Activated naive CD8-positive, alpha-beta T cell (primary cell): ENCODE results near the gene IRF2BPL.
A peak's percentile ranks its signal among the peaks of the same experiment; 100 is the strongest.

ENCODE experiments used
- H3K27ac Mint-ChIP-seq: one replicate; pipeline ENCODE4 v1.8.0; 2021; ENCODE audit warnings: mixed read lengths
- H3K27me3 Mint-ChIP-seq: one replicate; pipeline ENCODE4 v1.8.0; 2021; ENCODE audit warnings: mixed read lengths
- H3K36me3 Mint-ChIP-seq: one replicate; pipeline ENCODE4 v1.8.0; 2021; ENCODE audit warnings: mixed read lengths
- H3K4me1 Mint-ChIP-seq: one replicate; pipeline ENCODE4 v1.8.0; 2021; ENCODE audit warnings: low read depth, mixed read lengths
- H3K4me3 Mint-ChIP-seq: one replicate; pipeline ENCODE4 v1.8.0; 2021; ENCODE audit warnings: mild to moderate bottlenecking, mixed read lengths
- H3K9me3 Mint-ChIP-seq: one replicate; pipeline ENCODE4 v1.8.0; 2021; ENCODE audit warnings: low read depth, mixed read lengths

Gene IRF2BPL

DNA sequence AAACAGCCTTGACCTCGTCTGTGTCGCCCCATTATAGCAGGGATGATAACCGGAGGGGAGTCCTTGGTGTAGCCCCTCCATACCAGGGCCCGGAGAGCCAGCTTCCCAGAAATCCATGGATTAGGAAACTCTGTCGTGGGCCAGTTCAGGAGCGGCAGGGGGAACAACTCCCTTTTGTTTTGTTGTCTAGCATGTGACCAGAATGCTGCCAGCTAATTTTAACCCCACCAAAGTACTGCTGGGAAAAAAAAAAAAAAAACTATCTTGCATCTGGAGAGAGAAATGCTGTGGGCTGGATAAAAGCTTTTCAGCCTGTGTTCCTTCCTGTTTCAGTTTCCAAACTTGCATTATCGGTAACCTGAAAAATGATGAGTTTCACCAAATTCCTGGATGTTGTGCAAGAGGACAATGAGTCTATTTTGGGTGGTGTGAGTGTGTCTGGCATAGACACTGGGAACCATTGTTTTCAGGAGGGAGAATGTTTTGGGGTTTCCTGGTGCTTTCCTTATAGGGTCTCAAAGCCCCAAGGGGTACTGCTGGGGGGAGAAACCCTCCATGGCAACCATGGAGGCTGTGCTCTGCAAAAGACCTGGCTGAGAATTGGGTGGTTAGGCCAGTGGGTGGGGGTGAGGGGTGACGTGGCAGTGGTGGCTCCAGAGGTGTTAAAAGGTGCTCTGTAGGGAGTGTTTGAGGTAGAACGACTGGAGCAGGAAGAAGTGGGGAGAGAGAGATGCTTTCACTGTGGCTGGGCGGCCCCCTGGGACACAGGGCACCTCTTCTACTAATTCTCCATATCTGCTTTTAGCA is 14.9 kb upstream of the IRF2BPL start:
- no peaks in the 10 kb centered on the region for H3K36me3 Mint-ChIP-seq
- peak overlapping the region; percentile 55 for H3K4me3 Mint-ChIP-seq
- H3K9me3 Mint-ChIP-seq, result no peaks in the 10 kb centered on the region
- peaks cover 74% of the 10 kb centered on the region for H3K4me1 Mint-ChIP-seq
- H3K27ac Mint-ChIP-seq, result peak overlapping the region; percentile 75
- no peaks in the 10 kb centered on the region for H3K27me3 Mint-ChIP-seq

DNA sequence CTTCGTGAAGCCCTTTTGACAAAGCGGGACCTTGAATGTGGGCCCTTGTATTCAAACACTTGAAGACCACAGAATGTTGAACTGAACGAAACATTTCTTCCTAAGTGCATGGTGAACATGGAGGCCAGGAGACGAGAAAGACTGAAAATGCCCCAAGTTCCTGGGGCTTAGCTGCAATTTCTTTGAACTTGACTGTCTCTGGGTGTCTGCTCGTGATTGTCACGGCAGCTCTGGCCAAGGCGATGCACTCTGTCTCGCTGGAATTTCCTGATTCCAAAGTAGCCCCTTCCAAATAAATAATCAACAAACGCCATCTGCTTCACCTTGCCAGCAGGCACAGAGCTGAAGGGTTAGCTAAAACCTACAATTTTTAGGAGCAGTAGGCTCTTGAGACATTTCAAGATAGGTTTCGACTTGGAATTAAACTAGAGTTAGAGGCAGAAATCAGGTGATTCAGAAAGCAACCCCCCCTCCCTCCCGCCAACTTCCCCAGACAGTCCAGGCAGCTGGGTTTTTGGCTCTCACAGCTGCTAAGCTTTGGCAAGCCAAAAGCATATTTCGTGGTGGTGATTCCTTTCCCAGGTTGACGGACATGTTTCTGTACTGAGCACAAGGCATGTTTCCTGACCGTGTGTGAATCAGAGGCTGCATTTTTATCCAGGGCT is 13.5 kb upstream of the IRF2BPL start:
- Mint-ChIP-seq H3K4me3 (peak overlapping the region; percentile 87), H3K36me3 (no peaks in the 10 kb centered on the region), H3K4me1 (peaks cover 86% of the 10 kb centered on the region), H3K27ac (peak overlapping the region; percentile 94), H3K27me3 (no peaks in the 10 kb centered on the region), H3K9me3 (no peaks in the 10 kb centered on the region)

DNA sequence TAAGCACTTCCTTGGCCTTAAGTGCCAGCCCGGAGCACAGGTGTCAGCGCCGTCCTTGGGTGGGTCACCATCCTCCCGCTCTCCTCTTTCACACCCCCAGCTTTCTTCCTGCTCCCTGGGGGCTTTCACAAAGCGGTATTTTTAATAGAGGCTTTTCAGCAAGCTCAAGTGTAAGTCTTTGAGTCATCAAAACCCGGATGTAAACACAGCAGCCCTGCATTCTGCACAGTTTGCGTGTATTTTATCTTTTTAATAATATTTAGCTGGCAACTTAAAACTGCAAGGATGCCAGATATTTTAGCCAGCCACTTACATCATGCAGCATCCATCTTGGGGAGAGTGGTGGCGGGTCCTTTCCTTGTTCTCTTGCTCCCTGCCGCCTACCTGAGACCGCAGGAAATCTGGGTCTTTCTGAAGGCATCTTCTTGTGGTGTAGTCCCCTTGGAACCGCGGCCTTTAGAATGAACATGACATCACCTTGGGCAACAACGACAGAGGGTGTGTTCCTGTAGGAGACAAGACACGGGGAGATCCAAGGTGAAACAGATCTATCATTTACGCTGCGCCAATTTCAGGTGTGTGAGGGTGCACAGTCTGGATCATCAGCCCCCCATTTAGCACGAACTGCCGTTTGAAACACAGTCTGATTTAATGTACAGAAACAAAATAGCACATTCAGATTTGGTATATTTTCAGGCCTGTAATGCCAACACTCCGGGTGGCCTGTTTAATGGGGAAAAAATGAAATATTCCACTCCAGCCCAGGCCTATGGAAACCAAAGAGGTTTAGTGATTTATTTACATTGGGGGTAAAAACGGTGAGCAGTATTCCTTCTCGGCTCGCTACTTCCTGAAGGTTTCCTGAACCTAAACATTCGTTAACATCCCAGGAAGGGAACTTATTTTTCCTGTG is 12.5 kb upstream of the IRF2BPL start:
- peak overlapping the region; percentile 87 for H3K4me3 Mint-ChIP-seq
- H3K36me3 Mint-ChIP-seq, result no peaks in the 10 kb centered on the region
- H3K4me1 Mint-ChIP-seq, result peaks cover 88% of the 10 kb centered on the region
- no peaks in the 10 kb centered on the region for H3K9me3 Mint-ChIP-seq
- H3K27me3 Mint-ChIP-seq, result no peaks in the 10 kb centered on the region
- peak overlapping the region; percentile 94 for H3K27ac Mint-ChIP-seq

DNA sequence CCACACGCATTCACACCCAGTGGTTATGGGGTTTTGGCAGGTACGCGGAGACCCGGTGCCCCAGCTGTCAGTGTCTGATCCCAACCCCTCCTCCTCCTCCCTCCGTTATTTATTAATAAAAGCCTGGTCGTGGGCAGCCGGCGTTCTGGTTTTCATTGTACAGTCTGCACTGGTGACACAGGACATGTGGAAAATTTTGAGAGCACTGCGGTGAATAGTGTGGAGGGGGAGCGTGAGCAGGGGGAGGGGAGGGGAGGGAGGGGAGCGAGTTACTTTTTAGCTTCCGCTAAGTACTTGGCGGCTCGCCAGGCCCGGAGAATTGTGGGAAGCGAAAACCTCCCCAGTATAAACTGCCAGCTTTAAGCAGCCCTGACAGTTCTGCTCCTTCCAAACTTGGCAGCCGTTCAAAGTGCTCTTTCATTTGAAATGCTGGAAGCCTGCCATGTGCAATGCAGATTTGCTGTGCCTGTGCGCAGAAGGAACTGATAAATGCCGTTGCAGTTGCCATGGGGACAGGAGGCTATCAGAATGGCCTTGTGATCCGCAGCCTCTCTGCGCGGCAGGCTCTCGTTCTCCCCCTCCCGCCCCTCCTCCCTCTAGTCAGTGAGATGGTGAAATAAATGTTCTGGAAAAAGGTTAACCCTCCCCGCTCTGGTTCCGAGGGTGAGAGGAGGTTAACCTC is 11.7 kb upstream of the IRF2BPL start:
- H3K4me3 Mint-ChIP-seq, result peak overlapping the region; percentile 87
- H3K9me3 Mint-ChIP-seq, result no peaks in the 10 kb centered on the region
- H3K27me3 Mint-ChIP-seq, result no peaks in the 10 kb centered on the region

DNA sequence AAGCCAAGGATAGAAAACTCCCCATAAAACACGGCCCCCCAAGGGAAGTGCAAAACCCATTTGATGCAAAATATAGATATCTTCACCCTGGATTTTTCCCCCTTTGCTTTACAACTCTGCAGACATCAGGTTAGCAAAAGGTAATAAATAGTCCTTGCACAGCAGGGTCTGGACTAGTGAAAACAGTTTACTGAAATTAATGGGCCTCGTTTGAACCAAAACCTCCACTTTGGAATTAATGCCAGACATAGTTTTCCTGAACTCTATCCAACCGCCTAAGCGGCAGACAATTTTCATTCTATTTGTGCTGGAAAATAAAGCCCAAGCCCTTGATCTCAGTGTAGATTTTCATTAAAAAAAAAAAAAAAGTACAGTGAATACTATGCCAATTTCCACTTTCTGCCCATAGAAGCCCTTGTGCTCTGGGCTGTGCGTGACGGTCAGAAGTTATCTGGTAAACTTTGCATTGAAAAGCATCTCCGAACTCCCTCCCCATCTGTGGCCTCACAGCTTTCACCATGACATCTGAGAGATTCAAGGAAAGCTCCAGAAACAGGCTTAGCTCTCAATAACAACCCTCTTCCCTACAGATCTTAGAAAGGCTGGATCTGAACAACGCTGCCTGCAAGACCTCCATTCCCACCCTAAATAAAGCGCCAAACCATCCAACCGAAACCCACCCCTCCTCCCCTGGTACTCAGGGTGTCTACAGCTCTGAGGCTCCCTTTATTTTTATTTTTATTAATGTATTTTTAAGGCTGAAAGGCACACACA is 11.0 kb upstream of the IRF2BPL start:
- H3K9me3 Mint-ChIP-seq, result no peaks in the 10 kb centered on the region
- peaks cover 86% of the 10 kb centered on the region for H3K4me1 Mint-ChIP-seq
- H3K27ac Mint-ChIP-seq, result peak overlapping the region; percentile 94
- peak overlapping the region; percentile 87 for H3K4me3 Mint-ChIP-seq
- H3K27me3 Mint-ChIP-seq, result no peaks in the 10 kb centered on the region
- no peaks in the 10 kb centered on the region for H3K36me3 Mint-ChIP-seq

More for the DNA sequence above, 11.7 kb upstream of the IRF2BPL start:
- Mint-ChIP-seq H3K27ac (peak overlapping the region; percentile 94), H3K4me1 (peaks cover 87% of the 10 kb centered on the region), H3K36me3 (no peaks in the 10 kb centered on the region)

DNA sequence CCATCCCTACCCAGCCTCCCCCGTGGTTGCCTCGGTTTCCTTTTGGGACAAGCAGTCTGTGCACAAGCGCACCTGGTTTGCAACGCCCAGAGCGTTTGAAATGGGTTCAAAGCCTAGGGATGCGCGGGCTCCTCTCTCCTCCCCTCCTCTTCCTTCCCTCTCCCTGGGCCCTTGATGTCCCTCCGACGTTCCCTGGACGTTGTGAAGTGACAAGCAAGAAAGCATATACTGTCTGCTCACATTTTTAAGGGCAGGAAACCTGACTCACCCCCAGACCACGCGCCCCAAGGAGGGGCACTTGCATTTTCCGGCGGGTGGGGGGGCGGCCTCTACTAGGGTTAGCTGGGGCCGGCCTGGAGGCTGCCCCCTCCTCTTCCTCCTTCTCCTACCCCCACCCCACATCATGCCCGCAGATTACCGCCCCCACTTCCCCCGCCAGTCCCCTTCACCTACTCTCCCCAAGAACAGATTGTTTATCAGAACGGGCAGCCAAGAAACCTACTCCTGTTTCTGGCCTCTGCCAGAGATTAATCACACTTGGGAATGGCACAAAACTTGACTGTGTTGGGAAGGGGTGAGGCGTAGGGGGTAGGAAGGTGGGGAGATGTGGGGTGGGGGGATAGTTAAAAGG is 9.5 kb upstream of the IRF2BPL start:
- Mint-ChIP-seq H3K4me3 (peak overlapping the region; percentile 87), H3K9me3 (no peaks in the 10 kb centered on the region), H3K36me3 (no peaks in the 10 kb centered on the region), H3K4me1 (peaks cover 83% of the 10 kb centered on the region), H3K27me3 (no peaks in the 10 kb centered on the region), H3K27ac (peak overlapping the region; percentile 94)

DNA sequence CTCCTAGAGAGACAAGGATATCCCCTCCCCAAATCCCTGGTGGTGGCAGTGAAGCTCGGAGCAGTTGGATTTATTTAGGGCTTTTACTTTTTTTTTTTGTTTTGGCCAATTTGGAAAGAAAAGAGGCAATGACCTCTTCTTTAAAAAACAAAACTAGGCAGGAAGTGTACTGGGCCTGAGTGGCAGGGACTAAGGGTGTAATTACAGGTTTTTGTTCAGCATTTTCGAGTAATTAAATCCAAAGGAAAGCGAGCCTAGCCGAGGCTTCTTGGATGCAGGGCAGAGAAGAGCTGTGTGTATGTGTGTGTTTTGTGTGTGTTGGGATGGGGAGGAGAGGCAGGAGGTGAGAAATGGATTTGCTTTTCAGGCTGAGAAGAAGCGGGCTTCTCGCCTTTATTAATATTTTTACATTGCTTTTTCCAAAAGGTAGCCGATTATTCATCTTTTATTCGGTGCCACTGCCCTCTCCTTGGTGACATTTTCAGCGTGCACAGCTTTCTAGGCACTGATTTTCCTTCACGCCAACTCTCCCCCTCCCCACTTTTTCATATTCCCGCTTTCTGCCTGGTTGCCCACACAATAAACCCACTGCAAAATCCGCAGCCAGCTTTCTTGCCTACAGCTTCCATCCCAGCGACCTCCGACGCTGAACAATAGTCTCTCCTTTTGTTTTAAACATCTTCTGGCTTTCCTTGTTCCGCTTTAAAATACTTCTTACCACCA is 8.9 kb upstream of the IRF2BPL start:
- no peaks in the 10 kb centered on the region for H3K9me3 Mint-ChIP-seq
- H3K27ac Mint-ChIP-seq, result peak overlapping the region; percentile 94
- peaks cover 85% of the 10 kb centered on the region for H3K4me1 Mint-ChIP-seq
- H3K36me3 Mint-ChIP-seq, result no peaks in the 10 kb centered on the region
- H3K4me3 Mint-ChIP-seq, result peak overlapping the region; percentile 87
- H3K27me3 Mint-ChIP-seq, result no peaks in the 10 kb centered on the region

DNA sequence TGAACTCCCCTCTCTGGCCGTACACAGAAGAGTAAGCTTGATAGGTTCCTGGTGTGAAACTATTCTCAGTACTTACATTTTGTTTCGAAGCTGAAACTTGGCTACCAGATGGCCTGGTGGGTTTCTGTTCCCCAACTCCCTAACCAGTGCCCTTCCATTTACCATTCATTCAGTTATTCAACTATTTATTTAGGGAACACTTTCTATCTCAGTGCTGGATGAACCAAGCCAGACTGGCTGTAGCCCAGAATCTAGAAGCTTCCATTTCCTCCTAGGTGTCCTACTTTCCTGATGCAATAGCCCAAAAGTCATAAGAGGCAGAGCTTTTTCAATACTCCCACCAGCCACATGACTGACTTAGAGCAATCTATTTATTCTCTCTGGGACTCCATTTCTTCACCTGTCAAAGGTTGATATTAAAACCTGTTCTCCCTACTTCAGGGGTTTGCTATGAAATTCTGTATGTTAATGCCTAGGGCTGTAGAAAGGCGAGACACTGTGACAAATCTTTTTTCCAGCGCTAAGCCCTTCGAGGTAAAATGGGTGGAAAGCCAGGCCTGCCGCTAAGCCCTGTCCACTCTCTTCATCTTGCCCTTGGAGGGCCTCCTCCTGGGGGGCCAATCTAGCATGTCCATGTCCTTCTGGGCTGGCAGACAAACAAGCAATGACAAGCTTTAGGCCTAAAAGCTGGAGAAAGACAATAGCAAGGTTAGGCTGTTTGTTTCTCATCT is 8.1 kb upstream of the IRF2BPL start:
- H3K9me3 Mint-ChIP-seq, result no peaks in the 10 kb centered on the region

DNA sequence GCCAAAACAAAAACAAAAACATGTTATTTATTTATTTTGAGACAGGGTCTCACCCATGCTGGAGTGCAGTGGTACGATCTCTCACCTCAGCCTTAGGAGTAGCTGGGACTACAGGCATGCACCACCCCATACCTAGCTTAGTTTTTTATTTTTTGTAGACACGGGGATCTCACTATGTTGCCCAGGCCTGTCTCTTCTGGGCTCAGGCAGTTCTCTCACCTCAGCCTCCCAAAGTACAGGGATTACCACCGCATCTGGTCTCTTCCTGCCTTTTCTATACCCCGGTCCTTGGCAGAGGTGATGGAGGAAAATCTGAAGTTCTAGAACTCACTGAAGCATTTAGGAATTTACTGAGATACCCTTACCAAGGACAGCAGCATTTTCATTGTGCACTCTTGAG is 6.8 kb upstream of the IRF2BPL start:
- H3K36me3 Mint-ChIP-seq, result peaks cover 2% of the 10 kb centered on the region
- H3K4me3 Mint-ChIP-seq, result no peak overlapping the region
- no peaks in the 10 kb centered on the region for H3K9me3 Mint-ChIP-seq
- peak overlapping the region; percentile 64 for H3K27ac Mint-ChIP-seq
- no peaks in the 10 kb centered on the region for H3K27me3 Mint-ChIP-seq
- H3K4me1 Mint-ChIP-seq, result peaks cover 82% of the 10 kb centered on the region

More for the DNA sequence above, 8.1 kb upstream of the IRF2BPL start:
- peaks cover 85% of the 10 kb centered on the region for H3K4me1 Mint-ChIP-seq
- H3K36me3 Mint-ChIP-seq, result peaks cover 2% of the 10 kb centered on the region
- H3K27ac Mint-ChIP-seq, result peak overlapping the region; percentile 94
- peak overlapping the region; percentile 87 for H3K4me3 Mint-ChIP-seq
- no peaks in the 10 kb centered on the region for H3K27me3 Mint-ChIP-seq

DNA sequence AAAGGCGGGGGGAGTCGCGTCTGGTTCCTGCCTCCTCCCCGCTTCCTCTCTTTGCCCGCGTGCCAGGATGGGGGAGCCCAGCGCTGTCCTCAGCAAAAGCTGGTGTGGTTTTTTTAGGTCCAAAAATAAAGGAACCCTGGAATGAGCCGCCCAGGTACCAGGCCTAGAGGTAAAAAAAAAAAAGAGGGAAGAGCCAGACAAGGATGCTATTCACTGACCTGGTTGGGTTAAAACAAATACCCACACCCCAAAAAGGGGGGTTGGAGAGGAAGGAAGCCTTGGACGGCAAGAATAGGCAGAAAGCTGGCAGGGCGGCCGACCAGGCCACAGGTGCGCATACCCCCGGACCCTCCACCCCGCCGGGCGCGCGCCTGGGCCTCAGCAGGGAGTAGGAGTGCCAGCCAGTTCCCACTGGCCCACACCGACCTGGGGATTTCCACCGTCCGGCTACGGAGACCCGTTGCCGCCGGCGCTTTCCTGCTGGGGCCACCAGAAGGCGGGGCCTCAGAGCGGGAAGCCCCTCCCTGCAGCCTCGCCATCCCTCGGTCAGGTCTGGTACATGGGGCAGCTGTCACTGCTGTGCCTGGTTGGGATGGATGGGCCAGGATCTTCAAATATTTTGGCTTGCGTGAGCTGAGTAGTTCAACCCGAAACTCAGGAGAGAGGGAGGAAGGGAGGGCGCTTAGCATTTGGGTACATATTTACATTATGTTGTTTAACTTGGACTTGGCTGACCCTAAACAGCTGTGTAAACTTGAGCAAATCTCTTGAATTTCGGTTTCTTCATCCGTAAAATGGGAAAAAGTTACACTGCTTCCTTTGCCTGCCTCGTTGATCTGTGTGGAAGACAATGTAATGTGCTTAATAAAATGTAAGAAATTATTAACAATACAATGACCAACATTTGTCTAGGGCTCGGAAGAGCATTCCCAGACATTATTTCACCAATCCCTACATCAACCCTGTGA is 5.4 kb upstream of the IRF2BPL start:
- H3K36me3 Mint-ChIP-seq, result peaks cover 4% of the 10 kb centered on the region
- H3K27me3 Mint-ChIP-seq, result no peaks in the 10 kb centered on the region
- H3K4me3 Mint-ChIP-seq, result peak overlapping the region; percentile 91
- no peaks in the 10 kb centered on the region for H3K9me3 Mint-ChIP-seq
- H3K4me1 Mint-ChIP-seq, result peaks cover 84% of the 10 kb centered on the region
- peak overlapping the region; percentile 94 for H3K27ac Mint-ChIP-seq

DNA sequence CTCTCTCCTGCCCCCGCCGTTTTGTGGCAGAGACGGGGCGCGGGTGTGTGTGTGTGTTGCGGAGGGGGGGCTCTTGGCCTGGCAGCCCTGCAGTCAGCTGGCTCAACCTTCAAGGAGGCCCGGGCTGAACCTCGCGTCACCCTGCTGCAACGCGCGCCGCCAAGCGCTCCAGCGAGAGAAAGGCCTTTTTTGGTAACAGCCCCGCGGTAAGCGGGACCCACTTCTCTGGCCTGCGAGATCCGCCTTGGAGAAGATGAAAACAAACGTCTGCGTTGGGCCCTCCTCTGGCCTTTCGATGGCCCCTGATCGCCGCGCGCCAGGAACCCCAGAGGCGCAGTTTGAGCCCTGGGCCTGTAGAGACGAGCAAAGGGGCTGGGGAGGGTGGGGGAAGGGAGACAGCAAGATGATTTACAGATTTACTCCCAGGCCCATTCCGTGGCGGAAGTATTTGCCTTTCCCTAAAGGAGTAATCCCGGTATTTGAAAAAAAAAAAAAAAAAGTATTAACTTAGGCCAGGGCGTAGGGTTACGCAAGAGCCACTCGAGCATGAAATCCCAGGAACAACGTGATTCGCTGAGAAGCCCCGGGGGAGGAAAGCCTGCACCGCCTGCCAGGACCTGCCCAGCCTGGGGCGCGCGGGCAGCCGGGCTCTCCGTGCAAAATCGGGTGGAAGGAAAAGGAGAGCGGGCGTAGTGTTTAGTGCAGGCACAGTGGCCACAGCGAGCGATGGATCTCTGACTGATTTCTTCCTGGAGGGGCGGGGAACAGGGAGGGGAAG is 4.5 kb upstream of the IRF2BPL start:
- no peaks in the 10 kb centered on the region for H3K27me3 Mint-ChIP-seq
- H3K4me1 Mint-ChIP-seq, result peaks cover 79% of the 10 kb centered on the region
- peak overlapping the region; percentile 94 for H3K27ac Mint-ChIP-seq
- peak overlapping the region; percentile 91 for H3K4me3 Mint-ChIP-seq
- peaks cover 4% of the 10 kb centered on the region for H3K36me3 Mint-ChIP-seq
- H3K9me3 Mint-ChIP-seq, result no peaks in the 10 kb centered on the region
